Neural cell (in vitro differentiated cells): Measurements from ENCODE around the gene MAGEA4. TPM values are rescaled to one million over a fixed set of nuclear protein-coding genes. Genes with fewer than 3 reads are reported as not detected.

ENCODE experiments used
- H2AFZ ChIP-seq: fragments of 200-600, 300-800 bp; sonication (generic), shearing (Covaris generic); 2 replicates; pipeline ENCODE4 v1.6.0; 2014; ENCODE audit warnings: low read depth, mild to moderate bottlenecking, antibody characterized with exemption, low read length, moderate library complexity
- H3F3A ChIP-seq: fragments of 200-600 bp; shearing (Covaris generic); 2 replicates; pipeline ENCODE4 v1.6.1; 2016; ENCODE audit warnings: mild to moderate bottlenecking, moderate library complexity, mixed read lengths, antibody characterized with exemption, low read length; ENCODE audit not compliant: insufficient read depth, poor library complexity, severe bottlenecking
- H3K27ac ChIP-seq: fragments of 200-600, 300-800 bp; sonication (generic), shearing (Covaris generic); 2 replicates; pipeline ENCODE4 v1.5.1; 2014; ENCODE audit warnings: mild to moderate bottlenecking, low read length, moderate library complexity
- H3K27me3 ChIP-seq: fragments of 300-800, 200-600 bp; sonication (generic), shearing (Covaris generic); 2 replicates; pipeline ENCODE4 v1.6.0; 2014; ENCODE audit warnings: mild to moderate bottlenecking, low read depth, low read length, moderate library complexity; ENCODE audit not compliant: insufficient read depth
- H3K36me3 ChIP-seq: fragments of 300-800, 200-600 bp; sonication (generic), shearing (Covaris generic); 2 replicates; pipeline ENCODE4 v1.5.1; 2014; ENCODE audit warnings: mild to moderate bottlenecking, antibody characterized with exemption, low read length, moderate library complexity; ENCODE audit not compliant: insufficient read depth
- H3K4me2 ChIP-seq: fragments of 300-800, 200-600 bp; sonication (generic), shearing (Covaris generic); 2 replicates; pipeline ENCODE4 v1.6.0; 2014; ENCODE audit warnings: mild to moderate bottlenecking, low read length
- H3K4me3 ChIP-seq: fragments of 300-800, 200-600 bp; sonication (generic), shearing (Covaris generic); 2 replicates; pipeline ENCODE4 v1.5.1; 2014; ENCODE audit warnings: mild to moderate bottlenecking, low read length, moderate library complexity
- H3K79me2 ChIP-seq: fragments of 200-600 bp; shearing (Covaris generic); replicated peaks from 2 replicates; pipeline ENCODE4 v1.6.0; 2014; ENCODE audit warnings: mild to moderate bottlenecking, low read length, moderate library complexity; ENCODE audit not compliant: insufficient read depth
- H3K9ac ChIP-seq: fragments of 300-800, 200-600 bp; sonication (generic), shearing (Covaris generic); 2 replicates; pipeline ENCODE4 v1.6.1; 2016; ENCODE audit warnings: mild to moderate bottlenecking, low read length, mixed read lengths
- H3K9me2 ChIP-seq: fragments of 200-600 bp; shearing (Covaris generic); 2 replicates; pipeline ENCODE4 v1.6.1; 2016; ENCODE audit warnings: mild to moderate bottlenecking, low read length, mixed read lengths; ENCODE audit not compliant: insufficient read depth
- H3K9me3 ChIP-seq: fragments of 200-600, 300-800 bp; sonication (generic), shearing (Covaris generic); 2 replicates; pipeline ENCODE4 v1.6.1; 2016; ENCODE audit warnings: mild to moderate bottlenecking, mixed run types, low read length, moderate library complexity, mixed read lengths
- H4K20me1 ChIP-seq: fragments of 200-600 bp; shearing (Covaris generic); 2 replicates; pipeline ENCODE4 v1.6.1; 2016; ENCODE audit warnings: mild to moderate bottlenecking, mixed run types; ENCODE audit not compliant: insufficient read depth
- CTCF ChIP-seq: fragments of 450-650 bp; IDR thresholded peaks from 2 replicates; pipeline ENCODE4 v1.5.1; 2014; ENCODE audit warnings: antibody characterized with exemption, mild to moderate bottlenecking, moderate library complexity; ENCODE audit not compliant: poor library complexity, severe bottlenecking
- EP300 ChIP-seq: fragments of 450-650 bp; conservative IDR thresholded peaks from 2 replicates; pipeline ENCODE4 v1.6.1; 2014; ENCODE audit warnings: antibody characterized with exemption, mild to moderate bottlenecking, moderate library complexity; ENCODE audit not compliant: poor library complexity, severe bottlenecking
- EZH2 ChIP-seq: fragments of 200-600, 300-800 bp; shearing (Covaris generic), sonication (generic); IDR thresholded peaks from 2 replicates; pipeline ENCODE4 v1.6.1; 2014; ENCODE audit warnings: antibody characterized with exemption, low read length, borderline replicate concordance, mild to moderate bottlenecking; ENCODE audit not compliant: insufficient read depth, poor library complexity, severe bottlenecking
- MXI1 ChIP-seq: fragments of 450-650 bp; conservative IDR thresholded peaks from 2 replicates; pipeline ENCODE4 v1.6.1; 2014; ENCODE audit warnings: antibody characterized with exemption, mild to moderate bottlenecking; ENCODE audit not compliant: poor library complexity, severe bottlenecking
- POLR2AphosphoS5 ChIP-seq: IDR thresholded peaks from 2 replicates; pipeline ENCODE4 v1.6.1; 2012
- RAD21 ChIP-seq: fragments of 450-650 bp; conservative IDR thresholded peaks from 2 replicates; pipeline ENCODE4 v1.6.1; 2014; ENCODE audit warnings: antibody characterized with exemption, mild to moderate bottlenecking, moderate library complexity
- SMC3 ChIP-seq: fragments of 450-650 bp; conservative IDR thresholded peaks from 2 replicates; pipeline ENCODE4 v1.6.1; 2014; ENCODE audit warnings: antibody characterized with exemption, mild to moderate bottlenecking, moderate library complexity; ENCODE audit not compliant: poor library complexity
- TAF1 ChIP-seq: IDR thresholded peaks from 2 replicates; pipeline ENCODE4 v1.6.1; 2012; ENCODE audit warnings: low read depth
- polyA plus RNA-seq: library from polyadenylated mRNA; depleted of rRNA; stranded (reverse); fragments of >200 nt; gene quantifications from 2 replicates; pipeline ENCODE4 v1.2.3, GENCODE V29; 2014
- TF ChIP-seq, protein P1 (sequence below): IDR thresholded peaks from 2 replicates; pipeline ENCODE4 v1.6.1; 2012; ENCODE audit warnings: borderline replicate concordance

MAGEA4 gene
- polyA plus RNA-seq, 1 donor from 2014 or later = not detected

DNA sequence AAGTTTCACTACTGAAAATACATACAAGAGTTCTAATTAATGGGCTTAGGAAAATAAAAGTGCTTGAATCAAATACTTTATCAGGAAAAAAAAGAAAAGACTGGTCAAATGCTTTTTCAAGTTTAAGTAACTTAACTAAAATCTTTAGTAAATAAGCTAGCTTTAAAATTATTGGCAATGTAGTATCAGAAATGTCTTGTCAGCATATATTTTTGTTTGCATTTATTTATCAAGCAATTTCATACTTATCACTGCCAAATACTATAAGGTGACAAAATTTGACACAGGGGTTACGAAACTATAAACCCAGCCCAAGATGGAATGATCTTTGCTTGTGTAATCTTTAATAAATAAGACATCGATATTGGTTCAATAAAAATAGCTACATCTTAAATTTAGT lies 31.8 kb upstream of the MAGEA4 start:
- no peak for TF ChIP-seq MXI1
- TF ChIP-seq CTCF = no peak
- TF ChIP-seq TAF1 = no peak
- TF ChIP-seq RAD21 = no peak
- TF ChIP-seq, protein P1, sequence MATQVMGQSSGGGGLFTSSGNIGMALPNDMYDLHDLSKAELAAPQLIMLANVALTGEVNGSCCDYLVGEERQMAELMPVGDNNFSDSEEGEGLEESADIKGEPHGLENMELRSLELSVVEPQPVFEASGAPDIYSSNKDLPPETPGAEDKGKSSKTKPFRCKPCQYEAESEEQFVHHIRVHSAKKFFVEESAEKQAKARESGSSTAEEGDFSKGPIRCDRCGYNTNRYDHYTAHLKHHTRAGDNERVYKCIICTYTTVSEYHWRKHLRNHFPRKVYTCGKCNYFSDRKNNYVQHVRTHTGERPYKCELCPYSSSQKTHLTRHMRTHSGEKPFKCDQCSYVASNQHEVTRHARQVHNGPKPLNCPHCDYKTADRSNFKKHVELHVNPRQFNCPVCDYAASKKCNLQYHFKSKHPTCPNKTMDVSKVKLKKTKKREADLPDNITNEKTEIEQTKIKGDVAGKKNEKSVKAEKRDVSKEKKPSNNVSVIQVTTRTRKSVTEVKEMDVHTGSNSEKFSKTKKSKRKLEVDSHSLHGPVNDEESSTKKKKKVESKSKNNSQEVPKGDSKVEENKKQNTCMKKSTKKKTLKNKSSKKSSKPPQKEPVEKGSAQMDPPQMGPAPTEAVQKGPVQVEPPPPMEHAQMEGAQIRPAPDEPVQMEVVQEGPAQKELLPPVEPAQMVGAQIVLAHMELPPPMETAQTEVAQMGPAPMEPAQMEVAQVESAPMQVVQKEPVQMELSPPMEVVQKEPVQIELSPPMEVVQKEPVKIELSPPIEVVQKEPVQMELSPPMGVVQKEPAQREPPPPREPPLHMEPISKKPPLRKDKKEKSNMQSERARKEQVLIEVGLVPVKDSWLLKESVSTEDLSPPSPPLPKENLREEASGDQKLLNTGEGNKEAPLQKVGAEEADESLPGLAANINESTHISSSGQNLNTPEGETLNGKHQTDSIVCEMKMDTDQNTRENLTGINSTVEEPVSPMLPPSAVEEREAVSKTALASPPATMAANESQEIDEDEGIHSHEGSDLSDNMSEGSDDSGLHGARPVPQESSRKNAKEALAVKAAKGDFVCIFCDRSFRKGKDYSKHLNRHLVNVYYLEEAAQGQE = no peak
- no peak for TF ChIP-seq EZH2
- no peak for TF ChIP-seq SMC3
- no peak for TF ChIP-seq POLR2AphosphoS5
- no peak for TF ChIP-seq EP300
- no peak overlapping the region for H3K4me3 ChIP-seq
- no peaks in the 10 kb centered on the region for H3K27me3 ChIP-seq
- no peak overlapping the region for H3K4me2 ChIP-seq
- H2AFZ ChIP-seq = no peak overlapping the region
- no peaks in the 10 kb centered on the region for H3K9me2 ChIP-seq
- no peaks in the 10 kb centered on the region for H3K79me2 ChIP-seq
- no peaks in the 10 kb centered on the region for H4K20me1 ChIP-seq
- no peaks in the 10 kb centered on the region for H3K9me3 ChIP-seq
- H3K27ac ChIP-seq = no peak overlapping the region
- H3F3A ChIP-seq = no peaks in the 10 kb centered on the region
- H3K36me3 ChIP-seq = no peaks in the 10 kb centered on the region
- H3K9ac ChIP-seq = no peak overlapping the region

DNA sequence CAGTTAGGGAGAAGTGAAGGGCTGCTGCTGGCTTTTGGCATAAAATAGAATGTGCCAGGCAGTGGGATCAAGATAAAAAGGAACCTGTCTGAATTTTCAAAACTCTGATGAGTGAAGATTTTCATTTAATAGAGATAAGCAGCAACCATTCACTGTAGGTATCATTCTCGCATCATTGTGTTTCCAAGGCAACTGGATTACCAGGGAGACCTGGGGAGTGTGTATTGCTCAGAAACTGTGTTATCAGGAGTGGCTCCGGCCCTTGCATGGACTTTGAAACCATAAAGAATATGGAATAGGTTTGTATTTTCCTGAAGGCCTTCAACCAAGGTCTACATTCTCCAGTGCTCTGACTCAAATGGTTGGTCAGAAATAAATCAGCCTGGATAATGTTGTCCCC lies 23.3 kb upstream of the MAGEA4 start:
- no peaks in the 10 kb centered on the region for H3F3A ChIP-seq
- no peak overlapping the region for H3K4me3 ChIP-seq
- H3K79me2 ChIP-seq = no peaks in the 10 kb centered on the region
- no peak overlapping the region for H3K27ac ChIP-seq
- no peak for TF ChIP-seq EZH2
- TF ChIP-seq TAF1 = no peak
- TF ChIP-seq POLR2AphosphoS5 = no peak
- TF ChIP-seq CTCF = no peak
- no peak for TF ChIP-seq SMC3
- TF ChIP-seq EP300 = no peak
- TF ChIP-seq RAD21 = no peak
- no peak for TF ChIP-seq MXI1
- TF ChIP-seq, protein P1 = no peak
- H4K20me1 ChIP-seq = no peaks in the 10 kb centered on the region
- no peaks in the 10 kb centered on the region for H3K9me2 ChIP-seq
- H3K4me2 ChIP-seq = no peak overlapping the region
- no peaks in the 10 kb centered on the region for H3K27me3 ChIP-seq
- no peak overlapping the region for H2AFZ ChIP-seq
- no peaks in the 10 kb centered on the region for H3K9me3 ChIP-seq
- no peaks in the 10 kb centered on the region for H3K36me3 ChIP-seq
- no peak overlapping the region for H3K9ac ChIP-seq
